Ammon's horn (tissue), 1 donor: ENCODE measurements around the gene CYS1.
"Not testable (repeated sequence)": the region's sequence is repeated elsewhere in the genome, so short reads cannot be mapped to it uniquely, and the experiment has no call there.

ENCODE experiments used
- DNase-seq: peaks from one replicate; pipeline ENCODE4 v3.0.0-alpha.2; 2016; ENCODE audit warnings: low spot score

The CYS1 gene, protein sequence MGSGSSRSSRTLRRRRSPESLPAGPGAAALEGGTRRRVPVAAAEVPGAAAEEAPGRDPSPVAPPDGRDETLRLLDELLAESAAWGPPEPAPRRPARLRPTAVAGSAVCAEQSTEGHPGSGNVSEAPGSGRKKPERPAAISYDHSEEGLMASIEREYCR

DNA sequence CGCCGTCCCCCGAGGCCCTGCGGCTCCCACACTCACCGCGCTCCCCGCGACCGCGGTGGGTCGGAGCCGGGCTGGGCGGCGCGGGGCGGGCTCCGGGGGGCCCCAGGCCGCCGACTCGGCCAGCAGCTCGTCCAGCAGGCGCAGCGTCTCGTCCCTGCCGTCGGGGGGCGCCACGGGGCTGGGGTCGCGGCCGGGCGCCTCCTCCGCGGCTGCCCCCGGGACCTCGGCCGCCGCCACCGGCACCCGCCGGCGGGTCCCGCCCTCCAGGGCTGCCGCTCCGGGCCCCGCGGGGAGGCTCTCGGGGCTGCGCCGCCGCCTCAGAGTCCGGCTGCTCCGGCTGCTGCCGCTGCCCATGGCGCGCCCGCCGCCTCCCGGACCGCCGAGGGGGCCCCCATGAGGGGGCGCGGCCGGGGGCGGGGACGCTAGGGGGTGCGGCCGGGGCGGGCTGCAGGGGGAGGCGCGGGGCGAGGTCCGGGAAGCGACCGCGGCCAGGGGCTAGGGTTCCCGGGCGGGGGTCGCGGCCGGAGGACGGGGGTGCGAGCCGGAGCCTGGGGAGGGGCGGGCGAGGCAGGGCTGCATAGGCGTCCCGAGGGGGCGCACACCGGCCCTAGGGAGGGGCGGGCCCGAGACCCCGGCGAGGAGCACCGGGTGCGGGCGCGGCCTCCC, at the start of gene CYS1:
CYS1 (minus strand) TSS at position 542 of the 666 bp plus-strand sequence; CDS start at position 354, 188 bp downstream.
- DNase-seq: no peak

DNA sequence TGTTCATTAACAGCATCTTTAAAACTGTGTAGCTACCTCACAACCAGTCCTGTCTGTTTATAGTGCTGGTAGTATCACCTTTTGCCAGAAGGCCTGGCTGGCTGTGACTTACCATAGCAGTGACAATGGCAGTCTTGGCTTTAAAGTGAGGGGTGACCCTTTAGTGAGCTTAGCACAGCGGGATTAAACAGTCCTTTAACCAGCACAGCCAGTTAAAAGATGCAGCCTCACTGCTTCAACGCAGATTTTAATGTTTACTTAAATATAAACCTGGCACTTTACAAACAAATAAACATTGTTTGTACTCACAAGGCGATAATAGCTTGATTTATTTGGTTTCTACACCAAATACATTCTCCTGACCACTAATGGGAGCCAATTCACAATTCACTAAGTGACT, 49.3 kb upstream of the CYS1 start:
- no peak for DNase-seq

DNA sequence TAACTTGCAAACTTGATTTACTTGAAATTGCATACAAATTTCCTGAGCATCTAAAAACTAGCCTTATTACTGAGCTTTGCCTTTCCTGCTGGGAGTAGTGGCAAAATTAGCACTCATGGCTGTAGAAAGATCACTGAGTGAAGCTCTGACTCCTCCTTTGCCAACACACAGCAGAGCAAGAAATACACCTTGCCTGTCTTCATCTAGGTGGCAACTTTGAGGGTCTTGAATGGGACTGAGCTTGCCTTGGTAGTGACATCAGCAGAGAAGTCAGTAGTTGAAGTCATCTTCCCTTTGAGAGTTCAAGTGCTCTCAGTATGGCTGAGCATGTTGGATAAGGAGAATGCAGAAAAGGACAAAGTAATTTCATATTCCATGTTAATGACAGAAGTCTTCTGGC, 48.2 kb upstream of the CYS1 start:
- no peak for DNase-seq

DNA sequence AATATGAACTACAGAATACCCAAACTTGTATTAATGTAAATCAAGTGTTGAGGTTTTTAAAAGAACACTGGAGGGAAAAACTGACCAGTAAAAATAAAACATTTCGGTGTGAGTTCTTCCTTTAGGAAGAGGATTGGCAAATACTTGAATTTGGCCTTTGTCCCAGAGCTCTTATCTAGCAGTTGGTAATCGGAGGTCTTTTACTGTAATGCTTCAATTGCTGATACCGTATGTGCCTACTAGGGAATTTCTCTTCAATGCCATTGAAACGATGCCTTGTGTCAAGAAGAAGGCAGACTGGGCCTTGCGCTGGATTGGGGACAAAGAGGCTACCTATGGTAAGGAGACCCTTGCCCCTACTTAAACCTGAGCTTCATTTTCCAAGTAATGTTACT, 46.4 kb upstream of the CYS1 start:
- no peak for DNase-seq

DNA sequence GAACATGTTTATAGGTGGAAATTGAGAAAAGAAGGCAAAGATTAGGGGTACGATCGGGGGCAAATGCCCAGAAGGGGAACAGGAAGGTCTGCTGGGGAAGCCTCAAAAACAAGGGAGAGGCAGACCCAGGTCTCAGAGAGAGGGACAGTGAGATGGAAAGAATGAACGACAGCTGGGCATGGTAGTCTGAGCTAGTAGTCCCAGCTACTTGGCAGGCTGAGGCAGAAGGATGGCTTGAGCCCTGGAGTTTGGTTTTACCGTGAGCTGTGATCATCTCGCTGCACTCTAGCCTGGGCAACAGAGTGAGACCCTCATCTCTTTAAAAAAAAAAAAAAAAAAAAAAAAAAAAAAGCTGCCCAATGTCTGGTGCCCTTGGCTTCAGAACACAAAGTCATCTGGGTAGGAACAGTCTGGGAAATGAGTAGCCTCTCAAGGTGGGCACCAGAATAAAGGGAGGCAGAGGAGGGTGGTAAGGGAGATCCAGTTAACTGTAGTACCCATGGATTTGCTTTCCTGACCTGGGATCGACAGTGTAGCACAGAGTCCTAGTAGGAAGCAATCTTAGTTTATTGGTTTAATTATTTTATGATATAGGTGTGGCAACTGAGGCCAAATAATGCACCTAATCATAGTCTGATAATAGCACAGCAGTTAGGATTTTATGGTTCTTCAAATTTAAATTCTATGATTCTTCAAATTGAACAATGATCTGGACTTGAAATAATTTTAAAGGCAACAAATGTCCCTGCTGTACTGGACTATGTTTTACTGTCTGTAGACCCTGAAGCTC, 45.8 kb upstream of the CYS1 start:
- no peak for DNase-seq

DNA sequence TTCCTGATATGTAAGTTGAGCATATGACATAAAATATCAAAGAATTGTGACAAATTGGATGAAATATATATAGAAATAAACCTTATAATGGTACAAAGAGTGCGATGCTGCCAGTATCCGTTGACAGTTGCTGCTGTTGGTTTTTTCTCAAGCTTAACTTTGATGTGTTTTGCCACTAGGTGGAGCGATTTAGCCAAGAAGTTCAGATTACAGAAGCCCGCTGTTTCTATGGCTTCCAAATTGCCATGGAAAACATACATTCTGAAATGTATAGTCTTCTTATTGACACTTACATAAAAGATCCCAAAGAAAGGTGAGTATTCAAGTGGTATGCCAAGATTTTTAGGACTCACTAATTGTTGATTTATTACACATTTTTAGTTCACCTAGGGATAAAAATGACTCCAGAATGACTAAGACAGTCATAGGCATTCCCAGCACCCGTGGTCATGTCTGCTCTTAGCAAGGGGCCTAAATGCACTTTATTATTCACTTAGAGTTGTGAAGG, 44.4 kb upstream of the CYS1 start:
- DNase-seq: peak; percentile 83

DNA sequence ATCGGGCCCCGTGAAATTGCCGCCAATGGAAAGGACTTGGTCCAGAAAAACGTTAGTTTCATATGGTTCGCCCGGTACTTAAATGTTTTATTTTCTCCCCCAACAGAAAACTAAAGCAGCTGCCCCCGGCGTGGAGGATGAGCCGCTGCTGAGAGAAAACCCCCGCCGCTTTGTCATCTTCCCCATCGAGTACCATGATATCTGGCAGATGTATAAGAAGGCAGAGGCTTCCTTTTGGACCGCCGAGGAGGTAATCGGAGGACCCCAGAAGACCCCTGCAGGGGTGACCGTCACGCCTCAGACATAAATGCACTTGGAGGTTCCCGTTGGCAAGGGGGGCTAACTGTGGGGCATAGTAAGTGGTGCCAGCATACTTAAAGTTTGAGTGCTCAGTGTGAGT, 43.1 kb upstream of the CYS1 start:
- no peak for DNase-seq

DNA sequence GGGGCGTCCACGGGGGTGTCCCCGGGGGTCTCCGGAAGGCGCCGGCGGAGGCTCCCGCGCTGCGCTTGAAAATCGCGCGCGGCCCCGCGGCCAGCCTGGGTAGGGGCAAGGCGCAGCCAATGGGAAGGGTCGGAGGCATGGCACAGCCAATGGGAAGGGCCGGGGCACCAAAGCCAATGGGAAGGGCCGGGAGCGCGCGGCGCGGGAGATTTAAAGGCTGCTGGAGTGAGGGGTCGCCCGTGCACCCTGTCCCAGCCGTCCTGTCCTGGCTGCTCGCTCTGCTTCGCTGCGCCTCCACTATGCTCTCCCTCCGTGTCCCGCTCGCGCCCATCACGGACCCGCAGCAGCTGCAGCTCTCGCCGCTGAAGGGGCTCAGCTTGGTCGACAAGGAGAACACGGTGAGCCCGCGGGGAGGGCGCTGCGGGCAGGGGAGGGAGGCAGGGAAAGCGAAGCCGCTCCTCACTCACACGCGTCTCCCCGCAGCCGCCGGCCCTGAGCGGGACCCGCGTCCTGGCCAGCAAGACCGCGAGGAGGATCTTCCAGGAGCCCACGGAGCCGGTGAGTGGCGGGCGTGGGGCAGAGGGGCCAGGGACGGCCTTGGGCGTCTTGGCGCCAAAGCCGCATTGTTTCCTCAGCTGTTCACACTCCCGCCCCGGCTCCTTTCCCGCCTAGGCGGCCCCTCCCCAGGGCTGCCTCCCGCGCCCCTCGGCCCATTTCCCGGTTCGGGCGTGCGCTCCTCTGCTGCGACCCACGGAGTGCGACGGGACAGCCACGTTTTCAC, 42.5 kb upstream of the CYS1 start, which contains the start of gene RRM2:
RRM2 (plus strand) TSS at position 240 of the 781 bp plus-strand sequence; CDS start at position 300, 60 bp downstream.
- peak; percentile 95 for DNase-seq

DNA sequence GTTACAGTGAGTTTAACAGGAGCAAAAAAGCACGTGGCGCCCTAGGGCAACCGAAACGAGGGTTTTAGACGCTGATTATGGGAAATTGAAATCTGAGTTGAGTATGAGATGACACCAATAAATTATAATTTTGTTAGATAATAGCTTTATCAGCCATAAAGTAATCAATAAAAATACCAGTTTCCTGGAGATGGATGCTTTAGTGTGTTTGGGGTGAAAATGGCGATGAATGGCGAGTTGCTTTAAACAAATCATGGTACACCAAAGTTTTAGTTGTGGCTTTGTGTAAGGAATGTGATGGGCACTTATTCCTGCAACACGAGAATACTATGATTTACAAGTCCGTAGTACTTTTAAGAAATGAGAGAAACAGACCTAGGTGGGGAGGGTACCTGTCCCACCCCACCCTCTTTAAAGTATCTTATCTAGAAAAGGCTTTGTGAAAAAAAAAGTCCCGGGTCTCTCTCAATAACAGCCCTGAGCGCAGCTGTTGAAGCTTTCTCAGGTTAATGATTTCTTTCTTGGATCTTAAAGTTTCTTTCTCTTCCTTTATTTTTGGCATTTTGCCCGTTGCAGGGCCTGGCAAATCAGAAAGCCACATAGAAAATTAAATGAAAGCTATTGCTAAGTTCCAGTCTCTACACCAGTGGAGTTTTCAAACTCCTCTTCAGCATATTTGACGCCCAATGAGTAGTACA, 40.8 kb upstream of the CYS1 start:
- DNase-seq: no peak

DNA sequence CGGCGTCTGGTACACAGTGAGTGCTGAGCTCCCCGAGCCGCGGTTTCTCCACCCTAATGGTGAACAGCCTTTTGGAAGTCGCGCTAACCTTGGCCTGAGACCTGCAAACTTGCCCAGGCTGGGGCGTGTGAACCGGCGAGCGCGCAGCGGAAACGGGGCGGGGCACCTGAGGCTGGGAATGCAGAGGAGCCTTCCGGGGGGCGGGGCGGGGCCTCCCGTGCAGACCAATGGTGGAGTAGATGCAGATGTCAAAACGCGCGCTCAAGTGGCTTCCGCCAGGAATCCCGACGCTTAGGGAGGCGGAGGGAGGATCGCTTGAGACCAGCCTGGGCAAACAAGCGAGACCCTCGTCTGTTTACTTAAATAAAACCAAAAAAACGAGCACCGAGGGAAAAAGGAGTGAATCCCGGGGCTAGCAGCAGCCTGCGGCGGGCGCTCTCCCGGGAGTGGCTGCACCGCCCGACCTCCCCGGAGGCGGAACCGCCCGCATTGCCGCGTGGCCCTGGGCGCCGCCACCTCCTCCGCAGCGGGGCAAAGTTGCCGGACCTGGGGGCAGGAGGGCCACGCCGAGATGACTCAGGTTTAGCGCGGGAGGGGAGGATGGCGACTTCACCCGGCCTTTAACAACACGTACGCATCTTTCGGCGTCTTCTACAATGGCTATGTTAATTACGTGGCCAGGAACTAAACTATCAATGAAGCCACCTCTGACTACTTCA, 40.1 kb upstream of the CYS1 start:
- peak; percentile 87 for DNase-seq

DNA sequence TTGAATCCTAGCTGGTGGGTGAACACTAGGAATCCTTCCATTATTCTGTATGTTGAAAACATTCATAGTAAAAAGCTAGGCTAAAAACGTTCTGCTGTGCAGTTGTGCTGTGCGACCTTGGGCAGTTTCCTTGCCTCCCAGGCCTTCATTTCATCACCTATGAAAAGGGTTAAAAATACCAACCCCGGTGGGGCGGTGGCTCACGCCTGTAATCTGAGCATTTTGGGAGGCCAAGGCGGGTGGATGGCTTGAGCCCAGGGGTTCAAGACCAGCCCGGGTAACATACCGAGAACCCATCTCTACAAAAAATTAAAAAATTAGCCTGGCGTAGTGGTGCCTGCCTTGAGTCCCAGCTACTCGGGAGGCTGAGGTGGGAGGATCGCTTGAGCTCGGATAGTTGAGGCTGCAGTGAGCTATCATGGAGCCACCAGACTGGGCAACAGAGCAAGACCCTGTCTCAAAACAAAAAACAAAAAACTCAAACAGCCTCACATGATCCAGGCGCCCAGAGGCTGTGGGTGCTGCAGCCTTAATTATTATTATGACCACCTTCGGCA, 39.5 kb upstream of the CYS1 start:
- DNase-seq: no peak

DNA sequence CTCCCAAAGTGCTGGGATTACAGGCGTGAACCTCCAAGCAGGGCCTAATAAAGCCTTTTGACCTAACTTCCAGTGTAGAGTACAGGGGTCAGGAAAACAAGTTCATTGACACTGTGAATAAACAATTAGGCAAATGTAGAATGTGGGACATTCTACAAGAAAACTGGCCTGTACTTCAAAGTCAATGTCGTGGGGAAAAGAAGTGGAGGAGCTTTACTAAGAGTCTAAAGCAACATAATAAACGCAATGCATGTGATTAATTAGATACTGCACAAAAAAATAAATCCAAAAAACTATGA, 38.8 kb upstream of the CYS1 start:
- DNase-seq: no peak

DNA sequence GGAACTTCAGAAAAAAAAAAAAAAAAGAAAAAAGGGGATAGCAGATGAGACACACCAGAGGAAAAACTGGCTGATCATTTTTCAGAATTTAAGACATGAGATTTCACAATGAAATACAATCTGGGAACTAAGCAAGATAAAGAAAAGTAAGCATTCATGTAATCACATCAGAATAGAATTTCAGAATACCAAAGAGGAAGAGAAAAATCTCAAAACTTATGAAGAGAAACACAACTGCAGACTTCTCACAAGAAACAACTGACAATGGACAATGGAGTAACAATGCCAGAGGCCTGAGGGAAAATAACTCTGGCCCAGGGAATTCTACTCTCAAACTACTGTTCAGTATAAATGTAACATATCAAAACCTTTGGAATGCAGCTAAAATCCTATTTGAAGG, 29.1 kb upstream of the CYS1 start:
- DNase-seq: no peak

DNA sequence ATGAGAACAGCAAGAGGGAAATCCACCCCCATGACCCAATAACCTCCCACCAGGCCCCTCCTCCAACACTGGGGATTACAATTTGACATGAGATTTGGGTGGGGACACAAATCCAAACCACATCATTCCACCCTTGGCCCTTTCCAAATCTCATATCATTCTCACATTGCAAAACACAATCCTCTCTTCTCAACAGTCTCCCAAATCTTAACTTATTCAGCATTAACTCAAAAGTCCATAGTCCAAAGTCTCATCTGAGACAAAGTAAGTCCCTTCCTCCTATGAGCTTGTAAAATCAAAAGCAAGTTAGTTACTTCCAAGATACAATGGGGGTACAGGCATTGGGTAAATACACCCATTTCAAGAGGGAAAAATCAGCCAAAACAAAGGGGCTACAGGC, 24.7 kb upstream of the CYS1 start:
- DNase-seq: not testable (repeated sequence)

DNA sequence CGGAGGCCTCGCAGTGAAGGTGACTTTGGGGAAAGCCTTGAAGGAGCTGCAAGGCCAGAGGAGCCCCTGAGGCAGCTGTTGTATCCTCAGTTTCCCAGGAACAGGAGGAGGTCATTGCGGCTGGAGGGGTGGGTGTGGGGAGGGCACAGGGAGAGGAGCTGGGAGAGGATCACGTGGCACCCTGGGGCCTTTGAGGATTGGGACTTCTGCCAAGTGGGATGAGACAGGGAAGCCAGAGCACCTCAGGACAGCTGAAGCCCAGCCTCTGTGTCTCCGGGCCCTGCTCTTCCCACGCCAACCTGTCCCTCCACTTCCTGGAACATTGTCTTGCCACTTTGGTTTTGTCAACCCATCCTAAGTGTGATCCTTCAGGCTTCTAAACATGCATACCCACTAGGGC, 23.0 kb upstream of the CYS1 start:
- DNase-seq: no peak

DNA sequence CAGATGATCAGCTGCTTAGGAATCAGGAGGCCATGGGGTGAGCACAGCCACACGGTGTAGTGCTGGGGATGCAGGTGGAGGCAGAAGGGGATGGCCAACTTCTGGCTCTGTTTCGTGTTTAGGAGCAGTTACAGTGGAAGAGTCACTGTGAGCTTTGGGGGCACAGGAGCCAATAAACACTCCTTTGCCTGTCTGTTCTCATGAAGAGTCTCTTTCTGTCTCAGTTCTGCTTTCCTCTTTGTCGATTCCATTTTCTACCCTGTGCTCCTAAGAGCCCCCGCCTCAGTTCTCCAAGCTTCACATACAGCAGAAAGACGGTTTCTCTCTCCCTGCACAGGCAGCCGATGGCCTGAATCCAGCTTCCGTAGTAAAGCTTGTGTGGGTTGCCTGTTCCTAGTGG, 21.3 kb upstream of the CYS1 start:
- no peak for DNase-seq

DNA sequence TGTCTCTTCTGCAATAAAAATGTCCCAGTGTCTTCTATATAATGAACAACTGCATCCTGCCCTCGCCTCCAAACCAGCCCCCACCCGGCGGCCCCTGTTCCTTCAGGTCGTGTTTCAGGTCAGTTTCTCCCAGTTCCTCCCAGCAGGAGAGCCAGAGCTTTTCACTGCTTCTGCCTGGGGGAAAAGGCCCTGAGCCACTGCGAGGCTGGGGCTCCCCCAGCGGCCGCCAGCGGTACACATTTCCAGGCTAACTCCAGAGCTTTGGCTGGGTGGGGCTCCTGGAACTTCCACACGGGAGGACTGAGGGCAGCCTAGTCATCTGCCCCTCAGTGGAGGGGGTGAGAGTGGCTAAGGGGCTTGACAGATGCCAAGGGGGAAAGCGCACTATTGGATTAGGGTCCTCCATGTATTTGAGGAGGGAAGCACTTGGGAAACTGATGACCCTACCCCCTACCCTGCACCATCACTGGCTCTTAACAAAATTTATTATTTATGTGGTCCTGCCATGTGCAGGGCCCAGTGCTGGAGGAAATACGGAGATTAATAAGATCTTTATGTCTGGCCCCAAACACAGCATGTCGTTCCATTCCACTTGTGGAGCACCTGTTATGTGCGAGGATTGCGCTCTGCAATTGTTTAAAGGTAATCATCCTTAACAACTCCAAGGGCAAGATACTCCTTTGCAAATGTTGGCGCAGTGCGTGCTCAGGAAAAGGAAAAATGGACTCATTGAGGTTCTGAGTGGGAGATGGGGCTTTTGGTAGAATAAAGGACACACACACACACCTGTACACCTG, 17.3 kb upstream of the CYS1 start:
- peak; percentile 75 for DNase-seq

DNA sequence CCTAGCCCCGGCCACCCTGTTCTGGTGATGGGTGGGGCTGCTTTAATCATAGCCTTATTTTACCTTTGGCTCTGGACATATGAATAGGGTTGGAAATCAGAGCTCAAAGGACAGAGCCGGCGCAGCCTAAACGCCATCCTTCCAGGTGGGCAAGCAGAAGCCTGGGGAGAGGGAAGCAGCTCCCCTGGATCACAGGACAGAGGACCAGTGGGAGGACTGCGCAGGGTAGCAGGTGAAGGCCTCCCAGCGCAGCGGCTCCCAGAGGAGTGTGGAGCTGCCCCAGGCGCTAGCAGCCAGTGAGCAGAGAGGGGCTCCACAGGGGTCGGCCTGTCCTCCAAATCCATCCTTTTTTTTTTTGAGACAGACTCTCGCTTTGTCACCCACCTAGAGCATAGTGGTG, 16.4 kb upstream of the CYS1 start:
- DNase-seq: no peak

DNA sequence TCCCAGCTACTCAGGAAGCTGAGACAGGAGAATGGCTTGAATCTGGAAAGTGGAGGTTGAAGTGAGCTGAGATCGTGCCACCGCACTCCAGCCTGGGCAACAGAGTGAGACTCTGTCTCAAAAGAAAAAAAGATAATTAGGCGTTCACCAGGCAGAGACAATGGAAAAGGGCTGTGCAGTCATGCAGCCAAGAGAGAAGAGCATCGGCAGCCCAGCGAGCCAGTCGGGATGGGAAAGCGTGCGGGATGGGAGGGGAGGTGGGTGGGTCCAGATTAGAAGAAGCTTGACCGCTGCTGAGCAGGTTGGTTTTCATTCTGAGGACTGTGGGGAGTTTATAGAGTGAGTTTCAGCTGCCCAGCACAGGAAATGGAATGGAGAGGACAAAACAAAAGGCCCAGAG, 15.0 kb upstream of the CYS1 start:
- no peak for DNase-seq

DNA sequence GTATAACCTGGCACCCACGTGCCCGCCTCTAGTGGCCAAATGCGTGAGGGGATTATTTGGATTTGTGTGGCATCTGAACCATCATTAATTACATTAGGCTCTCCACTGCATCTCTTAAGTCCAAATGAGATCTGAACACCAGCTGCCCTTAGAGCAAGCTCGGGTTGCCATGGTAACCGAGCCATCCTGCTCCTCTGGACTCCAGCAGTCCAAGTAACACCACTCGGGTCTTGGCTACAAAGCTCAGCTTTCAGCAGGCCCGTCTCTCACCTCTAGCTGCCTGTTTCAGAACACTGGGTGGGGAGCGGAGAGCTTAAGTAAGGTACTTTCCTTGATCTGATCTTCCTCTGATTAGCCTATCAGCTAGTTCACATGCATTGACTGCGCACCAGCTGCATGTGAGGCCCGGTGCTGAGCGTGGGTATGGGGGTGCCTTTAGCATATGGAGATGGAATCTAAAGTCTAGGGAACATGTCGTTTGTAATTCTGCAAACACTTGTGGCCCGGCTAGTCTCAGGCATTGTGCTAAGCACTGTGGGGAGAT, 14.1 kb upstream of the CYS1 start:
- peak; percentile 36 for DNase-seq
